HL-60 (cell line): ENCODE data around the gene BAMBI.

ENCODE experiments used
- CTCF ChIP-seq: IDR thresholded peaks from one replicate; pipeline ENCODE4 v1.5.1; 2011; ENCODE audit warnings: low read length, control low read depth, inconsistent platforms; ENCODE audit not compliant: insufficient read depth
- GABPA ChIP-seq: IDR thresholded peaks from 2 replicates; pipeline ENCODE4 v1.6.1; 2012; ENCODE audit warnings: low read depth
- POLR2AphosphoS5 ChIP-seq: IDR thresholded peaks from 2 replicates; pipeline ENCODE4 v1.6.1; 2012; ENCODE audit warnings: low read depth
- REST ChIP-seq: IDR thresholded peaks from 2 replicates; pipeline ENCODE4 v1.6.1; 2012; ENCODE audit warnings: low read depth; ENCODE audit not compliant: insufficient replicate concordance

- TF ChIP-seq POLR2AphosphoS5 (no peak), CTCF (no peak), REST (no peak), GABPA (no peak)
Observed at GRCh38 chr10:28637346-28637745, 40.0 kb upstream of the BAMBI start.
